Measurements from ENCODE around the gene WDFY1.

- TF ChIP-seq CTCF (conservative IDR thresholded peaks at IDR 0.05) (no peak), ZFX (IDR thresholded peaks at IDR 0.05) (no peak)
Measured at GRCh38 chr2:223976635-223977226, 31.6 kb upstream of the WDFY1 start.

Measured in C4-2B (cell line).